HUES6 (cell line): ENCODE measurements around the gene LCLAT1.

Experiments used
- H3K27ac ChIP-seq: 2 replicates; pipeline ENCODE4 v1.7.0; 2013; ENCODE audit warnings: low read depth, mild to moderate bottlenecking, low read length, inconsistent platforms
- H3K27me3 ChIP-seq: 2 replicates; pipeline ENCODE4 v1.6.1; 2013; ENCODE audit warnings: low read length; ENCODE audit not compliant: control insufficient read depth, insufficient read depth
- H3K36me3 ChIP-seq: 2 replicates; pipeline ENCODE4 v1.6.1; 2013; ENCODE audit warnings: low read length; ENCODE audit not compliant: control insufficient read depth, insufficient read depth
- H3K4me1 ChIP-seq: 2 replicates; pipeline ENCODE4 v1.6.1; 2013; ENCODE audit warnings: low read length; ENCODE audit not compliant: control insufficient read depth, insufficient read depth
- H3K4me3 ChIP-seq: 2 replicates; pipeline ENCODE4 v1.5.1; 2013; ENCODE audit warnings: low read depth, low read length
- H3K9ac ChIP-seq: one replicate; pipeline ENCODE4 v1.6.1; 2013; ENCODE audit warnings: mild to moderate bottlenecking, low read length
- H3K9me3 ChIP-seq: 2 replicates; pipeline ENCODE4 v1.6.1; 2013; ENCODE audit warnings: low read depth, low read length; ENCODE audit not compliant: control insufficient read depth, insufficient read depth

Gene LCLAT1

DNA sequence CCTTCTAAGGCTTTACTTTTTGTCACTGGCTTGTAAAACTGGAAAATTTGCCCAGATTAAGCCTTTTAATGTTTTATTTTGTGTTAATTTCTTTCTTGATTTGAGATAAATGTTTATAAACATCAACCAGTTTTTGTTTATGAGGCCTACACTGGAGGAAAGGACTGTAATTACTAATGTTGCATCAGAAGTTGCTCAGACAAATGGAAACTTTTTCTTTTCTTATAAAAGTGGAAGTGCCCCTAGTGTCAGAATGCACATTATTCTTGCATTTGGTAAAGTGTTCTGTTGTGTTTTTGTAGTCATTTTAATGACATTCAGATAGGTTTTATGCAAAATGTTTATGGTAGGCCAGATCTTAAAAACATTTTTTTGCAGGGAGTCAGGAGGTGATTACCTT is 25.3 kb downstream of the LCLAT1 start:
- Histone ChIP-seq H3K4me1 (no peaks in the 10 kb centered on the region), H3K9me3 (peaks cover 16% of the 10 kb centered on the region; the same call in 1 of the 2 replicates), H3K9ac (no peak overlapping the region), H3K36me3 (no peaks in the 10 kb centered on the region; the same call in 1 of the 2 replicates), H3K27ac (no peak overlapping the region), H3K27me3 (no peaks in the 10 kb centered on the region), H3K4me3 (no peak overlapping the region)

DNA sequence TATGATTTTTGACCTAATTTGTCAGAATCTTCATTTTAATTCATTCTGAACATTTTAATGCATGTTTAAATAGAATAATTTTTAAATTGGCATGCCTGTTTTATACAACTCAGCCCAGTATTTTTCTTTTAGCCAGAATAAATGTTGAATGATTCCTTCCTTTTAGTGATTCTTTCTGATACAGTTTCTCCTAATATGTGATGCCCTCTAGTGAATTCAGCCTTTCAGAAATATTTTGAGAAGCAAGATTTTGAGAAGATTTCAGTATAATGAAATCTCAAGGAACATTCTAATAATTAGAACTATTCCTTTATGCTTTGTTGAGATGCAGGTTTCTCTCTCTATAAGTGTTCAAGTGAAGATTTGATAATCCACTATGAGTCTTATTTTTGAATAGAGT is 28.5 kb downstream of the LCLAT1 start:
- peaks cover 9% of the 10 kb centered on the region; the same call in 1 of the 2 replicates for H3K9me3 ChIP-seq
- no peak overlapping the region for H3K4me3 ChIP-seq
- H3K9ac ChIP-seq: no peak overlapping the region
- no peak overlapping the region for H3K27ac ChIP-seq
- H3K4me1 ChIP-seq: no peaks in the 10 kb centered on the region
- no peaks in the 10 kb centered on the region; the same call in 1 of the 2 replicates for H3K36me3 ChIP-seq
- H3K27me3 ChIP-seq: no peaks in the 10 kb centered on the region

DNA sequence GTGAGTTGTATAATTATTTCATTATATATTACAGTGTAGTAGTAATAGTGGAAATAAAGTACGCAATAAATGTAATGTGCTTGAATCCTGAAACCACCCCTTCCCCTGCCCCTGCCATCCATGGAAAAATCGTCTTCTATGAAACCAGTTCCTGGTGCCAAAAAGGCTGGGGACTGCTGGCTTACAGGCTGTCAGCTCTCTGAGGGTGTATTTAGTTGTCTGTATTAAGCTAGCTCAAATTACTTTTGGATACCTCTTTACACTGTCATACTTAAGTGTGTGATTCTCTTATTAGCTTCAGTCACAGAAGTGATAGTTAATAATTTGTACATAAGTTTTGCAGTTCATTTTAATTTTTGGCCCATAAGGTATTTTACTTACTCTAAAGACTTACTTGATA is 29.6 kb downstream of the LCLAT1 start:
- Histone ChIP-seq H3K4me1 (peaks cover 8% of the 10 kb centered on the region), H3K9ac (no peak overlapping the region), H3K9me3 (peaks cover 9% of the 10 kb centered on the region; the same call in 1 of the 2 replicates), H3K4me3 (no peak overlapping the region), H3K36me3 (no peaks in the 10 kb centered on the region; the same call in 1 of the 2 replicates), H3K27ac (no peak overlapping the region), H3K27me3 (no peaks in the 10 kb centered on the region)

DNA sequence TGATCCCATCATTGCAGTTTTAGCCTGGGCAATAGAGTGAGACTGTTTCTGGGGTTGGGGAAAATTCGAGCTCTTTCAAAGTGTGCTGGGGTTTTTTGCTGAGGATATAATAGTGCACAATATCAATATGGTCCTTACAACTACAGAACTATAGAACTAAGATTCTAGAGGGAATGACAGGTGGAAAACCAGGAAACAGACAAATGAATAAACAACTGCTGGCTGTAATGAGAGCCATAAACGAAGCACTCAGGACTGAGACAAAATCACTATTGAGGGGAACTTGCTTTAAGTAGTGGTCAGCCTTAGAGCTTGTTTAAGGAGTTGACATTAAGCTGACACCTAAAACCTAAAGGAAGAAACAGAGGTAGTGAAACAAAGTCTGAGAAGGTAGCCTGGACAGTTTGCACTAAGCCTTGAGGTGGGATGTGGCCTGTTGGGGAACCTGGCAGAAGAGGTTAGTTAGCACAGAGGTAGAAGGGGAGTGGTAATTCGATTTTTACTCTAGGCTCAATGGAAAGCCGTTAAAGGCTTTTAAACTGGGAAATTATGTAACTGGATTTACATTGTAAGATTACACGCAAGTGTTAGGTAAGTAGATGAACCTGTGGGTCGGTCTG is 33.8 kb downstream of the LCLAT1 start:
- H3K36me3 ChIP-seq: no peaks in the 10 kb centered on the region; the same call in 1 of the 2 replicates
- no peak overlapping the region for H3K4me3 ChIP-seq
- peaks cover 8% of the 10 kb centered on the region for H3K4me1 ChIP-seq
- peaks cover 7% of the 10 kb centered on the region; the same call in 1 of the 2 replicates for H3K9me3 ChIP-seq
- H3K9ac ChIP-seq: no peak overlapping the region
- H3K27ac ChIP-seq: no peak overlapping the region
- H3K27me3 ChIP-seq: no peaks in the 10 kb centered on the region

DNA sequence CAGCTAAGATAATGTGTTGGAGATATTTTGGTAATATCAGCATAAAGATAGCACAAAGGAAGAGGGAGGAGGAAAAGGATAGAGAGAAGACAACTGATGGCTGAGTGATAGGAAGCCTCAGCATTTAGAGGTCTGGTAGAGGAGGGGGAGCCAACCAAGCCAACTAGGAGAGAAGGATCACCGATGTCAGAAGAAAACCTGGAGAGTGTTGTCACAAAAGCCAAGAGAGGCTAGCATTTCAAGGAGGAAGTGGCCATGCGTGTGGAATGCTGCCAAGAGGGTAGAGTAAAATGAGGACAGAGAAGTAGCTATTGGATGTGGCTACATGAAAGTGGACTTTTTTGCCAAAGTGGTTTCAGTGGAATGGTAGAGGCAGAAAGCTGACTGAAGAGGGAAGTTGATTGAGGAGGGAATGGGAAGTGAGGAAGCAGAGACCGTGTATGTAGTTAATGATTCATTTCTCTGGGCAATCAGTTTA is 34.3 kb downstream of the LCLAT1 start:
- no peak overlapping the region for H3K27ac ChIP-seq
- peaks cover 1% of the 10 kb centered on the region; the same call in 1 of the 2 replicates for H3K9me3 ChIP-seq
- H3K4me1 ChIP-seq: peaks cover 8% of the 10 kb centered on the region
- H3K36me3 ChIP-seq: no peaks in the 10 kb centered on the region
- no peak overlapping the region for H3K9ac ChIP-seq
- no peaks in the 10 kb centered on the region for H3K27me3 ChIP-seq
- H3K4me3 ChIP-seq: no peak overlapping the region

DNA sequence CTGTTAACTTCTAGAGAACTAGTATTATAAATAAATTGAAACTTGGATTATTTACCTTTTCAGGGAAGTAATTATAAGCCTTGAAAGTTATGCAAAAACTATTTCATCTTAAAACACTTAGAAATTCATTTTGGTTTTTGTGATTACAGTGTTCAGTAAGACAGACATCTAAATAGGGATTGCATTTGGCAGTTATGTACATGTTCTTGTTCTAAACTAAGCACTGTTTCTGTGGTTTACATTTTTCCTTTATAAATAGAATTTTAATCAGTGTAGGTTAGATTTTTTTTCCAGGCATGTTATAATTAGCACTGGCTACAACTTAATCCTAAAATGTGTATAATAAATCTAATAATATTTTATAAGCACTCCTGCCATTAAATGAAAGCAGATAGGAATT is 35.0 kb downstream of the LCLAT1 start:
- H3K9me3 ChIP-seq: no peaks in the 10 kb centered on the region
- H3K9ac ChIP-seq: no peak overlapping the region
- no peak overlapping the region for H3K27ac ChIP-seq
- no peaks in the 10 kb centered on the region for H3K27me3 ChIP-seq
- H3K36me3 ChIP-seq: no peaks in the 10 kb centered on the region
- H3K4me1 ChIP-seq: peaks cover 8% of the 10 kb centered on the region
- H3K4me3 ChIP-seq: no peak overlapping the region

DNA sequence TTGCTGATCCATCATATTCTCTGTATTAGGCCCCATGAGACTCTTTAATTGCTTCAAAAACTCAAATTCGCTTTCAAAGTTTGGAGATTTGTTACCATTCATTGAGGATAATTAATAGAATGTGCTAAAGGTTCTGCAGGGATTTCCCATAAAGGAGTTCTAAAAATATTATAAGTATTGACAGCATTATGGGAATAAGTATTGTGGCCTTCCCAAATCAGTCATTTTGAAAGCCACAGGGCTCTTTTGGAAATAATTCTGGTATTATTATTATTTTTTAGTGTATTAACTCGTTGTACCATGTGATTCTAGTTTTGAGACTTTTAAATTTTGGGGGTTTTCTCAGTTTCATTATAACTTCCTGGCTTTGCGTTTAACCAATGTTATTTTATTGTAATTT is 37.1 kb downstream of the LCLAT1 start:
- no peaks in the 10 kb centered on the region for H3K9me3 ChIP-seq

DNA sequence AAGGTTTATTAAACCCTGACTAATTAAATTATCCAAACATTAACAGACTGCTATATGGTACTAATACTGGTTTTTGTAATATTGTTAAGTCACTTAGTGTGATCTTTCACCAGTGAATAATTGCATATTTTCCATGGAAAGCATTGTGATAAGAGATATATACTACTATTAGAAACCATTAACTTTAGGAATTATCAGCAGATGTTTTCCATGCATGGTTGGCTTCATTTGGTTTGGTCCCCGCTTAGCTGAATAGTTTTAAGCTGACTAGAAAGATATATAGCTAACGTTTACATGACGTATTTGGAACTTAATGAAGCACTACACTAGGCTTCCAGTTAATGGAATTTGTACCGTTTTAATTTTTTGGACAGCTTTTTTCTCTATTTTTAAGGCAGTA is 37.9 kb downstream of the LCLAT1 start:
- Histone ChIP-seq H3K9ac (no peak overlapping the region), H3K4me3 (no peak overlapping the region), H3K27ac (no peak overlapping the region), H3K9me3 (no peaks in the 10 kb centered on the region), H3K4me1 (peaks cover 8% of the 10 kb centered on the region), H3K36me3 (no peaks in the 10 kb centered on the region), H3K27me3 (no peaks in the 10 kb centered on the region)

More for the DNA sequence above, 37.1 kb downstream of the LCLAT1 start:
- Histone ChIP-seq H3K36me3 (no peaks in the 10 kb centered on the region), H3K27me3 (no peaks in the 10 kb centered on the region), H3K27ac (no peak overlapping the region), H3K4me1 (peaks cover 8% of the 10 kb centered on the region), H3K9ac (no peak overlapping the region), H3K4me3 (no peak overlapping the region)

DNA sequence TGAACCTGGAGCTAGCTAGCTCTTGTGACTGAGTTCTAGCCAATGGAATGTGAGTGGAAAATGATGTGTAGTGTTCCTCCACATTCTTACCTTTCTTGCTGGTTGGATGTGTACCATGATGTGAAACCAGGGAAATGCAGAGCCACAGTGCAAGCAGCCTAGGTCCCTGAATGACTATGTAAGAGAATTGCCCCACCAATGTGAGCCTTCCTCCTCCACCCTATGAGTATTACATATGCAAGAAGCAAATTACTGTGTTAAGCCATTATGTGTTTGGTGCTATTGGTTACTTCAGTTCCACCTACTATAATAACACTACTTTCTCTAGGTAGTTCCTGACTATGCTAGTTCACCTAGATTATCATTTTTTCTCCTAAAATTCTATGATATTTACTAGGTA is 39.6 kb downstream of the LCLAT1 start:
- Histone ChIP-seq H3K9me3 (no peaks in the 10 kb centered on the region), H3K27ac (no peak overlapping the region), H3K36me3 (no peaks in the 10 kb centered on the region), H3K9ac (no peak overlapping the region), H3K4me3 (no peak overlapping the region), H3K4me1 (0 out of 2 replicates have a peak, but pooled peaks cover 6% of the 10 kb centered on the region), H3K27me3 (no peaks in the 10 kb centered on the region)

DNA sequence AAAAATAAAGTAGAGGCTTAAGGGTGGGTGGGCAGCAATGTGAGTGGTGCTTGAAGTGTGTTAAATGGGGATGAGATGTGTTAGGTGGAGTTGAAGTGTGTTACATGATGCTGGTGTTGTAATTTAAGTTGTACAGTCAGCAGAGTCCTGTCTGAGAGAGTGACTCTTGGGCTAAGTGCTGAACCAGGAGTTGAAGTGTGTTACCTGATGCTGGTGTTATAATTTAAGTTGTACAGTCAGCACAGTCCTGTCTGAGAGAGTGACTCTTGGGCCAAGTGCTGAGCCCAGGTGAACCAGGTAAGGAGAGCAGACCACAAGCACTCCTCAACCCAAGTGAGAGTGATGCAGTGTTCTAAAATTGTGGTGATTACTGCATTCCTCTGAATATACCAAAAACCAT is 40.6 kb downstream of the LCLAT1 start:
- Histone ChIP-seq H3K27me3 (no peaks in the 10 kb centered on the region), H3K4me1 (0 out of 2 replicates have a peak, but pooled peaks cover 6% of the 10 kb centered on the region), H3K9ac (no peak overlapping the region), H3K36me3 (no peaks in the 10 kb centered on the region), H3K27ac (no peak overlapping the region), H3K4me3 (no peak overlapping the region), H3K9me3 (no peaks in the 10 kb centered on the region)

DNA sequence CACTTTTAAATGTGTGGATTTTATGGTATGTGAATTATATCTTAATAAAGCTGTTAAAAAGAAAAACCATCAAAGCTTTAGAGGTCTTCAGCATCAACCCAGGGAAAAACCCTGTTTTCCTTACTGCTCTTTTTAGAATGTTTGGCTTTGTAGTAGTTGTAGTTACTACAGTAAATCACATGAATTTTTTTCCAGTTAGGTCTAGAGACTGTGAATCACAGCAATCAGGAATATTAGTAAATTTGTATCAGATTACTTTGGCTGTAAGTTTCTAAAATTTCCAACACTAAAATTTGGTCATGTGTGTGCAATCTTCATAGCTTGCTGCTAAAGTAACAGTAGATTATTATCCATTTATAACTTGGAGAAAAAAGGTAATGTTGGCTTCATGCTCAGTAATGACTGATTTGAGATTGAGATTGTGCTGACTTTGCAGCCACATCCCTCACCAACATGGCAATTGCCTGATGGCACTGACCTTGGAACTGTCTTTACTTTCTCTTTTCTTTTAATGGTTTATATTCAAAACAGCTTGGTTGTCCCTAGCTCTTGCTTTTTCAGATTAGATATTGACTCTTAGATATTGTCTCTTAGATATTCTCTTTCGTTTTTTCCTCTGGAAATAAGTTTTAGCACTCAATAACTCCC is 41.1 kb downstream of the LCLAT1 start:
- Histone ChIP-seq H3K4me3 (no peak overlapping the region), H3K9ac (no peak overlapping the region), H3K36me3 (no peaks in the 10 kb centered on the region), H3K9me3 (no peaks in the 10 kb centered on the region), H3K27ac (no peak overlapping the region), H3K4me1 (0 out of 2 replicates have a peak, but pooled peaks cover 6% of the 10 kb centered on the region), H3K27me3 (no peaks in the 10 kb centered on the region)
